ENCODE data around the gene ABCG1.

The ABCG1 gene

GRCh38 chr21:42251654-42252324 lies 32.8 kb downstream of the ABCG1 start:
- DNase-seq (ENCODE audit: low read depth) = no peak

GRCh38 chr21:42252325-42252654 lies 33.4 kb downstream of the ABCG1 start:
- no peak for DNase-seq (ENCODE audit: low read depth)

- DNase-seq (ENCODE audit: low read depth) = no peak
These were observed 33.9 kb downstream of the ABCG1 start for GRCh38 chr21:42252778-42253340.

- DNase-seq (ENCODE audit: low read depth) = no peak
These were observed 34.5 kb downstream of the ABCG1 start for GRCh38 chr21:42253466-42253865.

- no peak for DNase-seq (ENCODE audit: low read depth)
These were observed 35.1 kb downstream of the ABCG1 start for GRCh38 chr21:42254083-42254482.

- no peak for DNase-seq (ENCODE audit: low read depth)
These were observed 36.0 kb downstream of the ABCG1 start for GRCh38 chr21:42254651-42255601.

- DNase-seq (ENCODE audit: low read depth) = no peak
These were observed 36.9 kb downstream of the ABCG1 start for GRCh38 chr21:42255825-42256224.

- no peak for DNase-seq (ENCODE audit: low read depth)
These were observed 37.4 kb downstream of the ABCG1 start for GRCh38 chr21:42256316-42256715.

- no peak for DNase-seq (ENCODE audit: low read depth)
These were observed 38.3 kb downstream of the ABCG1 start for GRCh38 chr21:42257091-42257765.

- DNase-seq (ENCODE audit: low read depth) = peak; percentile 70
These were observed 39.4 kb downstream of the ABCG1 start for GRCh38 chr21:42258150-42258884.

- DNase-seq (ENCODE audit: low read depth) = no peak
These were observed 40.0 kb downstream of the ABCG1 start for GRCh38 chr21:42258885-42259407.

- no peak for DNase-seq (ENCODE audit: low read depth)
These were observed 41.2 kb downstream of the ABCG1 start for GRCh38 chr21:42260121-42260520.

GRCh38 chr21:42261829-42262200 lies 42.9 kb downstream of the ABCG1 start:
- DNase-seq (ENCODE audit: low read depth) = no peak

- no peak for DNase-seq (ENCODE audit: low read depth)
These were observed 43.9 kb downstream of the ABCG1 start for GRCh38 chr21:42262831-42263231.

GRCh38 chr21:42263591-42264131 lies 44.7 kb downstream of the ABCG1 start:
- no peak for DNase-seq (ENCODE audit: low read depth)

GRCh38 chr21:42264245-42265195 lies 45.6 kb downstream of the ABCG1 start:
- DNase-seq (ENCODE audit: low read depth) = no peak

GRCh38 chr21:42265231-42265812 lies 46.4 kb downstream of the ABCG1 start:
- DNase-seq (ENCODE audit: low read depth) = no peak

GRCh38 chr21:42266971-42267556 lies 48.1 kb downstream of the ABCG1 start:
- peak; percentile 12 for DNase-seq (ENCODE audit: low read depth)

- no peak for DNase-seq (ENCODE audit: low read depth)
These were observed 50.4 kb downstream of the ABCG1 start for GRCh38 chr21:42269386-42269785.

Data from T follicular helper cell (primary cell).